Measurements from ENCODE around the gene LRP1B.
"Not testable (repeated sequence)": the region's sequence is repeated elsewhere in the genome, so short reads cannot be mapped to it uniquely, and the experiment has no call there.

Gene LRP1B

DNA sequence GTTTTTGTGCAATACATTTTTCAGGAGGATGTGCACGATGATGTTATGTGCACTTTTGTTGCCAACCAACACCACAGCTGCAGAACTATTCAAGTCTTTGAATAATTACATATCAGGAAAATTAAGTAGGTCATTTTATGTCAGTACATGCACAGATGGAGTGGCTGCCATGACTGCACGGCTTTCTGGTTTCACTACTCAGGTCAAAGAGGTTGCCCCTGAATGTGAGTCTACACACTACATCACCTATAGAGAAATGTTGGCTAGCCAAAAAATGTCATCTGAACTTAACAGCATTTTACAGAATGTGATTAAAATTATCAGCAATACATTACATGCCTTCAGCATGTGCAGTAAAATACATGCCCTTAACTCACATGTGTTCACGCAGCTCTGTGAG is 1713.3 kb downstream of the LRP1B start:
- no peak for DNase-seq (ENCODE audit: low spot score)
- H3K4me1 Mint-ChIP-seq (ENCODE audit: low read depth) = no peaks in the 10 kb centered on the region
- H3K27me3 Mint-ChIP-seq (ENCODE audit: low read depth) = no peaks in the 10 kb centered on the region
- H3K4me3 Mint-ChIP-seq = no peak overlapping the region
- no peaks in the 10 kb centered on the region for H3K36me3 Mint-ChIP-seq (ENCODE audit: low read depth)
- H3K9me3 Mint-ChIP-seq = peaks cover 12% of the 10 kb centered on the region
- H3K27ac Mint-ChIP-seq = no peak overlapping the region

DNA sequence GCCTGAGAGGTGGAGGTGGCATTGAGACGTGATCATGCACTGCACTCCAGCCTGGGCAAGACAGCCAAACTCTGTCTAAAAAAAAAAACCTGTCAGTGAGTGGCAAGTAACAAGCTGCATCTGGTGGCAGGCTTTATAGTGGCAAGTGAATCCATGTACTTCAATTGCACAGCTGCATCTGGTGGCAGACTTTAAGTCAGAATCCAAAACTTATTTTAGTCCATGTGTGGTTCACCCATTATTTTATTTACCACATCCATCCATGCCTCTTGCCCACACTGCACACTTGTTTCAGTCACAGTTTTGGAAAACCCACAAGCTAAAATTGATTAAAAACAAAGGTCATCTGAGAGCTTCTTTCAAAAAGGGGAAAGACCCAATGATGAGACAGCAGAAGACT is 1714.2 kb downstream of the LRP1B start:
- DNase-seq (ENCODE audit: low spot score) = no peak
- H3K36me3 Mint-ChIP-seq (ENCODE audit: low read depth) = no peaks in the 10 kb centered on the region
- no peak overlapping the region for H3K4me3 Mint-ChIP-seq
- no peaks in the 10 kb centered on the region for H3K27me3 Mint-ChIP-seq (ENCODE audit: low read depth)
- H3K4me1 Mint-ChIP-seq (ENCODE audit: low read depth) = no peaks in the 10 kb centered on the region
- H3K27ac Mint-ChIP-seq = no peak overlapping the region
- H3K9me3 Mint-ChIP-seq = peaks cover 11% of the 10 kb centered on the region

DNA sequence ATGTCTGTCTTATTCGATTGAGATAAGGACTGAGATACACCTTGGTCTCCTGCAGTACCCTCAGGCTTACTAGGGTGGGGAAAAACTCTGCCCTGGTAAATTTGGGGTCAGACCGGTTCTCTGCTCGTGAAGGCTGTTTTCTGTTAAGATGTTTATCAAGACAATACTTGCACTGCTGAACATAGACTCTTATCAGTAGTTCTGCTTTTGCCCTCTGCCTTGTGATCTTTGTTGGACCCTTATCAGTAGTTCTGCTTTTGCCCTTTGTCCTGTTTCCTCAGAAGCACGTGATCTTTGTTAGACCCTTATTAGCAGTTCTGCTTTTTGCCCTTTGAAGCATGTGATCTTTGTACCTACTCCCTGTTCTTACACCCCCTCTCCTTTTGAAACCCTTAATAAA is 1715.8 kb downstream of the LRP1B start:
- not testable (repeated sequence) for H3K27me3 Mint-ChIP-seq (ENCODE audit: low read depth); H3K27ac Mint-ChIP-seq; H3K4me3 Mint-ChIP-seq; DNase-seq (ENCODE audit: low spot score); H3K36me3 Mint-ChIP-seq (ENCODE audit: low read depth); H3K4me1 Mint-ChIP-seq (ENCODE audit: low read depth); H3K9me3 Mint-ChIP-seq

DNA sequence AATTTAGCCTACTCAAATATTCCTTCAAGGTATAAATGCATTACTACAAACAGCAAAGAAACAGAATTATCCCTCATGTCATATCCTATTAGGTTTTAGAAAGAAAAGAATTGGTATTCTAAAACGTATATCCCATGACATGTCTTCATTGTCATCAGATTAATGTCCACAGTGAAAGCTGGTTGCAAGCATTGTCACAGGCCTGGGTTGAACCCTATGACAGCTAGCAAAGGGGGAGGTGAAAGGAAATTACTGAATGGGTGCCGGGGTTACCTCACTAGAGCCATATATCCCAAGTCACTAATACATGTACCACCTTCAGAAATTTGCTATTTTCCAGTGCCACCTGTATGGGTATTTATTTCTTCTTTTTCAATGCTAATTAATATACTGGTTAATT is 1720.1 kb downstream of the LRP1B start:
- Mint-ChIP-seq H3K27ac (no peak overlapping the region), H3K27me3 (ENCODE audit: low read depth) (no peaks in the 10 kb centered on the region), H3K9me3 (peaks cover 30% of the 10 kb centered on the region), H3K36me3 (ENCODE audit: low read depth) (no peaks in the 10 kb centered on the region), H3K4me3 (no peak overlapping the region), H3K4me1 (ENCODE audit: low read depth) (no peaks in the 10 kb centered on the region)
- no peak for DNase-seq (ENCODE audit: low spot score)

DNA sequence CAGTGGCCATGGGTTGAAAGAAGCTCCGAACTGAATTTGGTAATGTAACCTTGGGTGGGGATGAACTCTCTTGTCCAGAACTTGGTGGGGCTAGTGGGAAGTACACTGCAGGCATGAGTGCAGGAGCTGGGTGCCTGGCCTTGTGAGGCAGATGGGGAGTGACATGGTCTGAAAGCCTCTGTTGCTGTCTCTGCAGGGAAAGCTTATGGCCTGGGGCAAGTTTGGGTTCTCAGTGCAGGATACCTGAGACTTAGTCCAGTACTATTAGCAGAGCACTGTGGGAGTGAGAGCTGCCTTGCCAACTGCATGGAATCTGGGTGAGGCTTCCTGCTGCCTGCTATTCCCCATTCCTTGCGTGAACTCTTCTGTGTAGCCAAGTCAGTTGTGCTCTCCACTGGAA is 1729.8 kb downstream of the LRP1B start:
- H3K9me3 Mint-ChIP-seq = peaks cover 40% of the 10 kb centered on the region
- no peaks in the 10 kb centered on the region for H3K4me1 Mint-ChIP-seq (ENCODE audit: low read depth)
- no peaks in the 10 kb centered on the region for H3K27me3 Mint-ChIP-seq (ENCODE audit: low read depth)
- H3K4me3 Mint-ChIP-seq = no peak overlapping the region
- H3K36me3 Mint-ChIP-seq (ENCODE audit: low read depth) = no peaks in the 10 kb centered on the region
- H3K27ac Mint-ChIP-seq = no peak overlapping the region
- no peak for DNase-seq (ENCODE audit: low spot score)

DNA sequence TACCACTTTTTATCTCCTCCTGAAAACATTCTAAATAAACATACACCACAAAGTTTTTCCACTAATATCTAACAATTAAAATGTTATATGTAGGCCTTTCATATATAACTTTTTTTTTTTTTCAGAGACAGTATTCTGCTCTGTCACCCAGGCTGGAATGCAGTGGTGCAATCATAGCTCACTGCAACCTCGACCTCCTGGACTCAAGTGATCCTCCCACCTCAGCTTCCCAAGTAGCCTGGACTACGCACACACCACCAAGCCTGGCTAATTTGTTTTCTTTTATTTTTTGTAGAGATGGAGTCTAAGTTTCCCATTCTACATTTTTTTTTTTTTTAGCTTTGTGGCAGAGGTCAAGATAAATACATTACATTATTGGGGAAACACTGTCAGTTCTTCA is 1738.0 kb downstream of the LRP1B start:
- no peaks in the 10 kb centered on the region for H3K4me1 Mint-ChIP-seq (ENCODE audit: low read depth)
- DNase-seq (ENCODE audit: low spot score) = no peak
- no peaks in the 10 kb centered on the region for H3K36me3 Mint-ChIP-seq (ENCODE audit: low read depth)
- peaks cover 16% of the 10 kb centered on the region for H3K9me3 Mint-ChIP-seq
- no peak overlapping the region for H3K4me3 Mint-ChIP-seq
- no peaks in the 10 kb centered on the region for H3K27me3 Mint-ChIP-seq (ENCODE audit: low read depth)
- no peak overlapping the region for H3K27ac Mint-ChIP-seq

DNA sequence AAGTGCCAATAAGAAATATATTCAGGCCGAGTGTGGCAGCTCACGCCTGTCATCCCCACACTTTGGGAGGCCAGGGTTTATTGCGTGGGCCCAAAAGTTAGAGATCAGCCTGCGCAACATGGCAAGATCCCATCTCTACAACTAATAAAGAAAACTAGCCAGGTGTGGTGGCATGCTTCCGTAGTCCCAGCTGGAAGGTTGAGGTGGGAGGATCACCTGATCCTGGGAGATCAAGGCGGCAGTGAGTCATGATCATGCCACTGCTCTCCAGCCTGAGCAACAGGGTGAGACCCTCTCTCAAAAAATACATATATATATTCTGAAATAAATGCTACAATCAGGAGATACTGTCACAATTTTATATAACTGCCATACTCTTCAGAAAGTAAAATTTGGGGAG is 1745.9 kb downstream of the LRP1B start:
- Mint-ChIP-seq H3K9me3 (peaks cover 6% of the 10 kb centered on the region), H3K4me3 (no peak overlapping the region), H3K4me1 (ENCODE audit: low read depth) (no peaks in the 10 kb centered on the region), H3K36me3 (ENCODE audit: low read depth) (no peaks in the 10 kb centered on the region), H3K27ac (no peak overlapping the region), H3K27me3 (ENCODE audit: low read depth) (no peaks in the 10 kb centered on the region)
- no peak for DNase-seq (ENCODE audit: low spot score)

DNA sequence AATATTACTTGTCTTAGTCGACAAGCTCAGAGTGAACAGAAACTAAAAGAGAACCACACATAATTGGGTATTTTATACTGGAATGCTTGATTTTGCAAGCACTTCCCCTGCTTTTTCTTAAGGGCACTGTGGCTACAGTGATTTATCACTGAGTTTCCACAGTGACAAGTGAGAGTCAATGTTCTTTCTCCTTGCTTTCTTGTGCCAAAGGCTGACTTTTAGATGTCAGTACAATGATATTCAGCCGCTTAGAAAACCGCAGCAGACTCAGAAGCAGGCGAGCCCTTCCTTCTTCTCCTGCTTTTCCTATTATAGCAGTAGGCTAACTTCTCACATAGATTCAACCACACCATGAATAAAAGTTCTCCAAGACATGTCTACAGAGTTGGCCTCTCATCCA is 1747.0 kb downstream of the LRP1B start:
- Mint-ChIP-seq H3K36me3 (ENCODE audit: low read depth) (no peaks in the 10 kb centered on the region), H3K9me3 (peaks cover 9% of the 10 kb centered on the region), H3K4me3 (no peak overlapping the region), H3K4me1 (ENCODE audit: low read depth) (no peaks in the 10 kb centered on the region), H3K27ac (no peak overlapping the region), H3K27me3 (ENCODE audit: low read depth) (no peaks in the 10 kb centered on the region)
- no peak for DNase-seq (ENCODE audit: low spot score)

DNA sequence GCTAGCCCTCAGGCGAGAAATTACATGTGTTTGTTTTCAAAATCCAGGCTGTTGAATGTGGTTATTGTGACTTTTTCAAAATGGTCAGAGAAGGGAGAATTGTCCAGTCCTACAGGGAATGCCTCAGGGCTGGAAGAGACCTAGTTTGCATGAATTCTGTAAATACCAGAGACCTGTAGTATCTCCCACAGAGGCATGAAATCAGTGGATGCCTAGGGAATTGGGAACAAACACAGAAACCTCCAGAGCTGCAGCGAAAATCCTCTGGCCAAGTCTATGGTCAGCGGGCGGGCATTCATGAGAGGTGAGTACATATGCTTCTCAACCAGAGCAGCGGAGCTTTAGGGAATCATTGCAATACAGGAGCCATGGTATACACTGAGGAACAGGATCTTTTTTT is 1754.1 kb downstream of the LRP1B start:
- Mint-ChIP-seq H3K36me3 (ENCODE audit: low read depth) (no peaks in the 10 kb centered on the region), H3K4me3 (no peak overlapping the region), H3K4me1 (ENCODE audit: low read depth) (no peaks in the 10 kb centered on the region), H3K27me3 (ENCODE audit: low read depth) (no peaks in the 10 kb centered on the region), H3K9me3 (peaks cover 7% of the 10 kb centered on the region), H3K27ac (no peak overlapping the region)
- DNase-seq (ENCODE audit: low spot score) = no peak

DNA sequence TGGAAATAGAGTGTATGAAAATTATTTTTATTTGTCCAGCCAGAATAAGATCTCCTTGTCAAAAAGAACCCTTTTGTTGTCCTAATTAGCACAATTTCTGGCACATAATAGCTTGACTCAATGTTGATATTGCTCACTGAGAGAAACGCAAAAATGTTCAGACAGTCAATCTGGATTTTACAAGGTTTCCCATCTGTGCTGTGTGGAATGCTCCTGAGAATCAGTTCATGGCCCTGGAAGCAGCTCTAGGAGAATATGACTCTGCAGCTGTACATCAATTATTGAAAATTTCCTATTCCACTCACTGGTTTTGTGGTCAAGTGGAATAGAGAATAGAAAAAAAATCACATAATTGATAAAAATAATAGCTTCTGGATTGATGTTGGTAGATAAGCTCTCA is 1767.7 kb downstream of the LRP1B start:
- DNase-seq (ENCODE audit: low spot score) = no peak
- no peak overlapping the region for H3K4me3 Mint-ChIP-seq

DNA sequence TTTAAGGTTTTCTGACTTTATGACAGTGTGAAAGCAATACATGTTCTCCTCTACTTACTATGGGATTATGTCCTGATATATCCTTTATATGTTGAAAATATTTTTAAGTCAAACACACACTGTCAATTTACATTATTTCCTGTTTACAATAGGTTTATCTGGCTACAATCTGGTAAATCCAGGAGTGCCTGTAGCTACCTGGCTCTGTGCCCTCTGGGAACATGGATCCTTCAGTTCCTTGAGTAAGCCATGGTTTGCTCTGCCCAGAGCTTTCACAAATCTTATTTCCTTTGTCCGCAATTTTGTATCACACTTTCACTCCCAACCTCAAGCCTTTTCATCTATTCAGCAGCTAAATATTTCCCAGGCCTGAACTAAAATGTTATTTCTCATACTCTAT is 1768.5 kb downstream of the LRP1B start:
- no peak for DNase-seq (ENCODE audit: low spot score)
- Mint-ChIP-seq H3K4me1 (ENCODE audit: low read depth) (no peaks in the 10 kb centered on the region), H3K36me3 (ENCODE audit: low read depth) (no peaks in the 10 kb centered on the region), H3K4me3 (no peak overlapping the region), H3K9me3 (peaks cover 11% of the 10 kb centered on the region), H3K27me3 (ENCODE audit: low read depth) (no peaks in the 10 kb centered on the region), H3K27ac (no peak overlapping the region)

More for the DNA sequence above, 1767.7 kb downstream of the LRP1B start:
- no peaks in the 10 kb centered on the region for H3K27me3 Mint-ChIP-seq (ENCODE audit: low read depth)
- H3K4me1 Mint-ChIP-seq (ENCODE audit: low read depth) = no peaks in the 10 kb centered on the region
- peaks cover 11% of the 10 kb centered on the region for H3K9me3 Mint-ChIP-seq
- no peak overlapping the region for H3K27ac Mint-ChIP-seq
- no peaks in the 10 kb centered on the region for H3K36me3 Mint-ChIP-seq (ENCODE audit: low read depth)

DNA sequence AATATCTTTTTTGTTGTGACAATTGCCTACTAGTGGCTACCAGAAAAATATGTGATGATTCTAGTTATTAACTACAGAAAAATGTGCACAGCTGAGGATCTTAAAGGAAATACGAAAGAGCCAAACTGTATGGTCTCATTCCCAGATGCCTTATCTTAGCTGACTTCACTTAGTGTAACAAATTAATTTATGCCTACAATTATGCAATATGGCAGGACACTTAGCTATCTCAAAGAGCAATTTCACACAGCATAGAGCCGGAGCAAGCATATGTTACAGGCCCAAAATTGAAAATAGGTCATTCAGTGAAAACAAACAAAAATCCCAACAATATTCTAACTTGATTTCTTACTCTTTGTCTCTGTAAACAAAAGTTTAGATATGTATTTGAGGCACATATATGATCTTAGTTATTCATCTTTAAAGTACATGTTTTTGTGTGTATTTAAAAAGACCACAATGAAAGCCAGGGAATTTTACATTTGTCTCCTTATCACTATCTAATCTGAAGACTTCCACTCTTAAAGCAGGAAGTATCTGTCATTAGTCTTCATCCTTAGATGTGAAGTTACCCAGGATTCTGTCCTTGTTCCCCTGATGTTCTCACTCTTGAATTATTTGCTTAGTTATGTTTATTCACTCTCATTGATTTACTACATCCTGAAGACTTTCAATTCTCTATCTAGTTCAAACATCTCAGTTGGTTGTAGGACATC is 1771.6 kb downstream of the LRP1B start:
- no peaks in the 10 kb centered on the region for H3K36me3 Mint-ChIP-seq (ENCODE audit: low read depth)

DNA sequence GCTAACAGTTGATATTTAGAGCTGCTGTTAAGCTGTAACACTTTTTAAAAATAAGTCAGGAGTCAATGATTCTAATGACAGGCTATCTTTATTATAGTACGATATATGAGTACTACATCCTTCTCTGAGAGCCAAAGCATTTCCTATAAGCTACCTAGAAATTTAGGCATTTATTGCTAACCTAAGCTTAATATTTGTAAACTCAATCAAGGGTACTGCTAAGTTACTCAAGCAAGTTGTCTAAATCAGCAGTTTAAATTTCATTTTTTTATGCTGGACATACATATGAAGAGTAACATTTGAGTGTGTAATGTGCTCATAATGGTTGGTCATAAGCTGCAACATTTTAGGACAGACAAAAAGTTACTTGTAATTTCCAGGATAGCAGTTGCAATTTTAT is 1774.1 kb downstream of the LRP1B start:
- DNase-seq (ENCODE audit: low spot score) = no peak

More for the DNA sequence above, 1771.6 kb downstream of the LRP1B start:
- H3K27ac Mint-ChIP-seq = no peak overlapping the region
- peaks cover 4% of the 10 kb centered on the region for H3K9me3 Mint-ChIP-seq
- DNase-seq (ENCODE audit: low spot score) = no peak
- no peaks in the 10 kb centered on the region for H3K27me3 Mint-ChIP-seq (ENCODE audit: low read depth)
- H3K4me3 Mint-ChIP-seq = no peak overlapping the region
- H3K4me1 Mint-ChIP-seq (ENCODE audit: low read depth) = no peaks in the 10 kb centered on the region

DNA sequence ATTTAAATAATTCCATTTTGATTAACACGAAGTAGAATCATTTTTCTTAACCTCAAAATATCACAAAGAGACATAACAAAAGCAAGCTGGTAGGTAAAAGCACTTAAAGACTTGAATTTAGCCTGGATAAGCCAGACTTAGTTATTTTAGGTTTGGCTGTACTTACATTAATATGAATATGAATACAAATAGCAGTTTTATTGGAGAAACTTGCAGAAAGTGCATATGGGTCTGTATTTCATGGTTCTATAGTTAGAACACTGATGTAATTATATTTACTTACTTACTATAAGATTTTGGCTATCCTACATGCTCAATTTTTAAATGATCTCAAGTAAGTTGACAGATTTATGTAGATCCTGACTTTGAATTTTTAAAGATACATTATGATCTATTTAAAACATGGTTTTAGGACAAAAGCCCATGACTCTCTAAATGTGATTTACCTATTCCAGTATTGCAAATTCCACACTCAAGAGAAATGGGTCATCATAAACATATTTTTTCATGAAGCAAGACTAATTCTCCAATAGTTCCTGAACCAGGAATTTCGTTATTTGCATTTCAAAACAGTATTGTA is 1775.2 kb downstream of the LRP1B start:
- Mint-ChIP-seq H3K27ac (no peak overlapping the region), H3K4me3 (no peak overlapping the region), H3K36me3 (ENCODE audit: low read depth) (no peaks in the 10 kb centered on the region), H3K9me3 (peaks cover 7% of the 10 kb centered on the region), H3K27me3 (ENCODE audit: low read depth) (no peaks in the 10 kb centered on the region), H3K4me1 (ENCODE audit: low read depth) (no peaks in the 10 kb centered on the region)
- DNase-seq (ENCODE audit: low spot score) = no peak

More for the DNA sequence above, 1774.1 kb downstream of the LRP1B start:
- Mint-ChIP-seq H3K36me3 (ENCODE audit: low read depth) (no peaks in the 10 kb centered on the region), H3K27me3 (ENCODE audit: low read depth) (no peaks in the 10 kb centered on the region), H3K9me3 (peaks cover 7% of the 10 kb centered on the region), H3K4me1 (ENCODE audit: low read depth) (no peaks in the 10 kb centered on the region), H3K27ac (no peak overlapping the region), H3K4me3 (no peak overlapping the region)

DNA sequence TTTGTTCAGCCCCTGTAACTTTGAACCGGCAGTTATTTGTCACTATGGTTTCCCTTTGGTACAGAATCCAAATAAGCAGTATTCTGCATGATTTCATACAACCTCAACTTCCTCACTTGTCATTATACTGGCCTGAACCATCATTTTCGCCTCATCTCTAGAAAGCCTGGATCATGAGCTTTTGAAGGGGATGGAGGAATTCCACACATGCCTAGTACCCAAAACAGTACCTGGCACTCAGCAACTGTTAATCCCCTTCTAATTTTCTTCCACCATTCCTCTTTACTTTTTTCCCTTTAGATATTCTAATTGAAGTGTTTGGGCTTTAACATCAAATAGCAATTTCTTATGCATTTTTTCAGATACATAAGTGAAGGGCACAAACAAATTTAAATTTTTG is 1776.3 kb downstream of the LRP1B start:
- Mint-ChIP-seq H3K36me3 (ENCODE audit: low read depth) (no peaks in the 10 kb centered on the region), H3K27ac (no peak overlapping the region), H3K4me1 (ENCODE audit: low read depth) (no peaks in the 10 kb centered on the region), H3K4me3 (no peak overlapping the region), H3K9me3 (peaks cover 7% of the 10 kb centered on the region), H3K27me3 (ENCODE audit: low read depth) (no peaks in the 10 kb centered on the region)
- DNase-seq (ENCODE audit: low spot score) = no peak
